Stimulated activated CD4-positive, alpha-beta T cell treated with anti-CD3 and anti-CD28 coated beads, Interleukin-1b, Interleukin-23, amount 100 ng/mL, for 4 hours (primary cell): ENCODE data around the gene RNF14.
"Not testable (repeated sequence)": the region's sequence is repeated elsewhere in the genome, so short reads cannot be mapped to it uniquely, and the experiment has no call there.

Experiments
- DNase-seq, 2 donors: peaks; one replicate each; pipeline ENCODE4 v3.0.0-alpha.2; 2020; ENCODE audit warnings: low read depth in 2 of 2

The RNF14 gene

DNA sequence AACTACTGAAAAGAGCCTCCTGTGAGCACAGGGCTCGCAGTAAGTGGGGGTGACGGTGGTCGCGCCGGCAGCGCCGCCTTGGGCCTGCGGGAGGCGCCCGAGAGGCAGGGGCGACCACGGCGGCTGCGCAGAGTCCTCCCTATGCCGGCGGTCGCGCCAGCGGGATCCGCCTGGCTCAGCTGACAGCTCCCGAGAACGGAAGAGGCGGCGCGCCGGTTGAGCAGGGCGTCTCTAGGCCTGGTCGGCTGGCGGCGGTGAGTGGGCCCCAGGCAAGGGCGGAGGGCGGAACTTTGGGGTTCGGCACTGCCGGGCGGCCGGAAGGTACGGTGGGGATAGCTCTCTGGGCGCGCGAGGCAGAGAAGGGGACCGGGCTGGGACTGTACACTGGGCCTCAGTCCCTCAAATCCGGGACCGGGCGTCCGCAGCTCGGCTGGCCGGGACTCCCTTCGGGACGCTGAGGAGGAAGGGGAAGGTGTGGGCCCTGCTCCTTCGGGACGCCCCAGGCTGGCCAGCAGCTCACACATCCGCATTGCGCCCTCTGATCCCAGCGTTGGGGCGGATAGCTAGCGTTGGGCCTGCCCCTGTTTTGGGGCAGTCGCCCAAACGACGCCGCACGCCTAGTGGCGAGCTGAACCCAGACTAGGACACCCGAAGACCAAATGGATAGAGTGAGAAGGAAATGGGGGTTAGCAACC lies at the start of gene RNF14:
Gene RNF14, plus strand, starts transcription at position 192 of the 695 bp plus-strand sequence. CDS start 4,484 bp downstream, outside the sequence.
- DNase-seq = peak; percentile 86 to 88

GRCh38 chr5:141919218-141920119 lies 49.4 kb upstream of the RNF14 start:
- no peak for DNase-seq

GRCh38 chr5:141920771-141921170 lies 48.1 kb upstream of the RNF14 start:
- no peak for DNase-seq

- DNase-seq = not testable (repeated sequence)
Observed at GRCh38 chr5:141922827-141923447, 46.0 kb upstream of the RNF14 start.

- DNase-seq = peak; percentile 82 to 93
Observed at GRCh38 chr5:141923448-141924313, 45.2 kb upstream of the RNF14 start, which contains the start of gene DELE1. Gene DELE1, plus strand, starts transcription at chr5:141923871. Its CDS starts 71 bp downstream, at chr5:141923942.

DNA sequence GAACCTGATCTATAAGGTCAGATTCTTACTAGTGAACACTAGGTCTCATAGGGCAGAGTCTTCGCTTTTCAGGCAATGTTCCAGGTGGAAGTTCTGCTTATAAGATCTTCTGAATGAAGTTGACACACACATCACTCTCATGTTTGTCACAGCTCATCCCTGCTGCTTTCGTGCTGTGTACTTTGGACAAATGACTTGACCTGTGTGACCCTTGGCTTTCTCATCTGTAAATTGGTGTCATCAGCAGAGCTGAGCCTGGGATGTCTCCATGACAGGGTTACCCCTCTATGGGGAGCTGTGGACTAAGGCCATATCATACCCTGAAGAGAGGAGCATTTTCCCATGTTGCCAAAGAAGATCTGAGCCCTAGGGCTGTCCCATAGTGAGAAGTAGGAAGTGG lies 42.5 kb upstream of the RNF14 start:
- DNase-seq = no peak

DNA sequence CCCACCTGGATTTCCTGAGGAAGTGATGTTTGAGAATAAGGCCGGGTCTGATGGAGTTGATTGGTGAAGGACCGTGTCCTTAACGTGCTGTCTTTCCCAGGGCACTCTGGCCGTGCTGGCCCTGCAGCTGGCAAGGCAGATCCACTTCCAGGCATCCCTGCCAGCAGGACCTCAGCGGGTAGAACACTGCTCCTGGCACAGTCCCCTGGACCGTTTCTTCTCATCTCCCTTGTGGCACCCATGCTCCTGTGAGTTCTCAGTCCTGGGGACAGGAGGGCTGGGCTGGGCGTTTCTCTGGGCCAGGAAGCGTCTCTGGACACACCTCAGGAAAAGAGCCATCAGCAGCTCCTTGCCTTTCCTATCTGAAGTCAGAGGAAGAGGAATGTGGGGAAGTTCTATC lies 40.9 kb upstream of the RNF14 start:
- no peak for DNase-seq

DNA sequence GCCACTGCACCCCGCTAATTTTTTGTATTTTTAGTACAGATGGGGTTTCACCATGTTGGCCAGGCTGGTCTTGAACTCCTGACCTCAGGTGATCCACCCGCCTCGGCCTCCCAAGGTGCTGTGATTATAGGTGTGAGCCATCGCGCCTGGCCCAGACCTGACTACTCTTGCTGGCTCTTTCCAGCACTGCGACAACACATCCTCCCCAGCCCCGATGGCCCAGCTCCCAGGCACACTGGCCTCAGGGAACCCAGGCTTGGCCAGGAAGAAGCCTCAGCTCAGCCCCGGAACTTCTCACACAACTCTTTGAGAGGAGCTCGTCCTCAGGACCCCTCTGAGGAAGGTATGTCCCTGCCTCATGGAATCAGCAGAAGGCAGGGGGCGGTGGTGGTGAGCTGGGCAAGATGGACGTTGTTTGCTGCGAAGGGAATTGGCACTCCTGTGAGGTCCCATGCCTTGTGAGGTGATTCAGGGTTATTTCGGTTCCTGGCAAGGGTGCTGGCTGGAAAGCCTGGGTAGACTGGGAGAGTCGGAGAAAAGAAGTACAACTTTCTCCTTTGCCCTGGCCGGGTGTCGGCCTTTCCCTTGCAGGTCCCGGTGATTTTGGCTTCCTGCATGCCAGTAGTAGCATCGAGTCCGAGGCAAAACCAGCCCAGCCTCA lies 39.4 kb upstream of the RNF14 start:
- DNase-seq = no peak

- DNase-seq = no peak
Observed at GRCh38 chr5:141931694-141932093, 37.2 kb upstream of the RNF14 start.

GRCh38 chr5:141933151-141933550 lies 35.8 kb upstream of the RNF14 start:
- DNase-seq = no peak

- DNase-seq = no peak
Observed at GRCh38 chr5:141934099-141934844, 34.6 kb upstream of the RNF14 start.

DNA sequence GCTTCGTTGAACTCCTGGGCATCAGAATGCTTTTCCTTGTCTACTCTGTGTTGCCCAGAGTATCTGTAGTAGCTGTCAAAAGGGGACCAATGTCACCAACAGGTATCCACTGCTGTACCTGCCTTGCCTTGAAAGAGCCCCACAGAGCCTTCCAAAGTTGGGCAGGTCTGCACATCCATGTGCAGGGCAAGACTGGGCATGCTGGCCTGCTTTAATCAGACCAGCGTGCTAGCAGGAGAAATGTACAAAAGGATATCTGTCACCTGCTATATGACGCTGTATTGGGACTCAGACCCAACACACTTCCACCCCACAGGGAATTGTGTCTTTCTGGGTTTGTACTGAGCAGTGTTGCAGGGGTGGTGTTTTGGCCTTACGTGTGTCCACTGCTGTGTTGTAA lies 33.4 kb upstream of the RNF14 start:
- DNase-seq = no peak

- no peak for DNase-seq
Observed at GRCh38 chr5:141940695-141941271, 28.1 kb upstream of the RNF14 start.

DNA sequence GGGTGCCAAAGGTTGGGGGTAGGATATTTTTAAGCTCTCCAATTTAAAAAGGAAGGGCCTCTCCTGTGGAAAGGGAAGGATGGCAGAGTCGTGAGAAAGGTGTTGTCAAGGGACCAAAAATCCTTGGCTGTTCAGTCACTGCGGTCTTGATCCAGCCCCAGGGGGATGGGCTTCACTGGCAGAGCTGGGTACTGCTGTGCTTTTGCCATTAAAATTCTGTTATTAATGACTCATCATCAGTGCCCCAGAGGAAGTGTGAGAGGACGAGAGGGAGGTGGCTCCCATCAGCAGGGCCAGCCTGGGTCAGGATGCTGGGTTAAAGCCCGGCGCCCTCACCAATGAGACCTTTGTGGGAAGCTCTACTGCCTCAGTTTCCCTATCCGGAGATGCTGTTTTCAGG lies 27.6 kb upstream of the RNF14 start:
- no peak for DNase-seq

GRCh38 chr5:141941779-141942178 lies 27.1 kb upstream of the RNF14 start:
- no peak for DNase-seq

- DNase-seq = no peak
Observed at GRCh38 chr5:141942185-141942857, 26.6 kb upstream of the RNF14 start.

- no peak for DNase-seq
Observed at GRCh38 chr5:141944076-141944475, 24.8 kb upstream of the RNF14 start.

DNA sequence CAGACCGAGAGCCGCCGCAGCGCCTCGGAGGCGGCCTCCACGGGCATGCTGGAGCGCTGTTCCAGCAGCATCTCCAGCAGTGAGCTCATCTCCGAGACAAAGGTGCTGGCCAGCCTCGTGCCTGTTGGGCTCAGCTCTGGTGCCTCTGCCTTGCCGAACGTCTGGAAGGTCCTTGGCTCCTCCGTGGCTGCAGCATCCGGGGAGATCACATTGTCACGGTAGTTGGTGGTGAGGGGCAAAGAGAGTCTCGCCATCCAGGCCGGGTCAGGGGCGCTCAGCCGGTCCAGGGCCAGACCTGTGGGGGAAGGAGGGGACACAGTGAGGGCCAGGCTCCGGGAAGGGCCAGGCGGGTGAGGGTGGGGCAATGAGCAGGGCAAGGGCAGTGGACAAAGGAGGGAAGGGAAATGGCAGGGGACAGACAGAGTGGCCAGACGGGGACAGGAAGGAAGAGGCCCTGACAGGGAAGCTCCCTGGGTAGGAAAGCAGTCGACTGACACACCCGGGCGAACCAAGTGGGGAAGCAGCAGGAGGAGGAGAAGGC lies 23.3 kb upstream of the RNF14 start:
- DNase-seq = no peak

DNA sequence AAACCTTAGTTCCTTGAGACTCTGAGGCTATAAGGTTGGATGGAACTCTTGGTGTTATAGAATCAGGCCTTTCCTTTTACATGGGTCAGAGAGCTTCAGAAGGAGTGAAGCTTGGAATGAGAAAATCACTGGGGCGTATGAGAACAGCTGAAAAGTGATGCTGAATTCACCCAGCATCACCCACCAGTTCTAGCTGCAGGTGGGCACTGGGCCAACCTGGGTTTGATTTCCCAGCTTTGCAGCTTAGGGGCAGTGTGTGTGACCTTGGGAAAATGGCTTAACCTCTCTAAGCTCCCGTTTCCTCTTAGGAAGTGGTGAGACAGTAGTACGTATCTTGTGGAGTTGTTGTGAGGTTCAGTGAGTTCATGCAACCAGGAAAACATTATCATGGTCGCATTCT lies 21.6 kb upstream of the RNF14 start:
- no peak for DNase-seq
